Mesodermal cell (in vitro differentiated cells): Measurements from ENCODE around the gene HMCN1.

ENCODE experiments used
- H3K27ac ChIP-seq: 2 replicates; pipeline ENCODE4 v1.7.0; 2013; ENCODE audit warnings: mild to moderate bottlenecking, low read depth, low read length, moderate library complexity; ENCODE audit not compliant: severe bottlenecking
- H3K36me3 ChIP-seq: 2 replicates; pipeline ENCODE4 v1.7.1; 2013; ENCODE audit warnings: mild to moderate bottlenecking, low read length, moderate library complexity; ENCODE audit not compliant: control insufficient read depth, insufficient read depth
- H3K4me1 ChIP-seq: one replicate; pipeline ENCODE4 v1.7.1; 2013; ENCODE audit warnings: mild to moderate bottlenecking, low read length; ENCODE audit not compliant: insufficient read depth, control insufficient read depth, poor library complexity, severe bottlenecking
- H3K4me3 ChIP-seq: 2 replicates; pipeline ENCODE4 v1.7.0; 2013; ENCODE audit warnings: low read length, control low read depth, mild to moderate bottlenecking; ENCODE audit not compliant: insufficient read depth, poor library complexity, severe bottlenecking; ENCODE audit errors: extremely low read depth
- H3K9me3 ChIP-seq: 2 replicates; pipeline ENCODE4 v1.7.1; 2013; ENCODE audit warnings: mild to moderate bottlenecking, low read length, moderate library complexity; ENCODE audit not compliant: control insufficient read depth
- WGBS, 2 experiments: methylation state at CpG; one replicate each; pipeline ENCODE4 v1.1.5; 2013; ENCODE audit warnings: missing lambda C conversion rate in 2 of 2; ENCODE audit not compliant: insufficient coverage in 2 of 2; 5-methylcytosine and 5-hydroxymethylcytosine counted together

The HMCN1 gene

GRCh38 chr1:185824106-185824505, 89.9 kb downstream of the HMCN1 start:
- Histone ChIP-seq H3K4me3 (no peak overlapping the region), H3K9me3 (no peaks in the 10 kb centered on the region), H3K27ac (no peak overlapping the region), H3K36me3 (no peaks in the 10 kb centered on the region), H3K4me1 (no peaks in the 10 kb centered on the region)
- no CpG with 5 or more reads among the region's 1 CpG for WGBS, 2 experiments

- Histone ChIP-seq H3K36me3 (no peaks in the 10 kb centered on the region), H3K9me3 (no peaks in the 10 kb centered on the region), H3K4me1 (no peaks in the 10 kb centered on the region), H3K4me3 (no peak overlapping the region), H3K27ac (no peak overlapping the region)
- WGBS, 2 experiments: no CpG with 5 or more reads among the region's 1 CpG
These were observed 91.4 kb downstream of the HMCN1 start for GRCh38 chr1:185825556-185825955.

GRCh38 chr1:185834371-185834905, 100.2 kb downstream of the HMCN1 start:
- no peaks in the 10 kb centered on the region for H3K36me3 ChIP-seq
- H3K4me3 ChIP-seq: no peak overlapping the region
- no peaks in the 10 kb centered on the region for H3K9me3 ChIP-seq
- no peak overlapping the region for H3K27ac ChIP-seq
- WGBS, 2 experiments: no CpG with 5 or more reads among the region's 2 CpGs
- no peaks in the 10 kb centered on the region for H3K4me1 ChIP-seq

- no peak overlapping the region for H3K4me3 ChIP-seq
- no peaks in the 10 kb centered on the region for H3K36me3 ChIP-seq
- H3K9me3 ChIP-seq: no peaks in the 10 kb centered on the region
- no peak overlapping the region for H3K27ac ChIP-seq
- 100% methylated on average over 1 of the region's 1 CpG; no CpG with 5 or more reads in 1 of the 2 experiments for WGBS, 2 experiments
- no peaks in the 10 kb centered on the region for H3K4me1 ChIP-seq
These were observed 101.0 kb downstream of the HMCN1 start for GRCh38 chr1:185835191-185835590.

GRCh38 chr1:185837711-185838110, 103.5 kb downstream of the HMCN1 start:
- Histone ChIP-seq H3K27ac (no peak overlapping the region), H3K4me1 (no peaks in the 10 kb centered on the region), H3K9me3 (no peaks in the 10 kb centered on the region), H3K36me3 (no peaks in the 10 kb centered on the region), H3K4me3 (no peak overlapping the region)
- WGBS, 2 experiments: 67 to 83% methylated on average over 1 of the region's 1 CpG

GRCh38 chr1:185838111-185838510, 103.9 kb downstream of the HMCN1 start:
- 93% methylated on average over 2 of the region's 2 CpGs; no CpG with 5 or more reads in 1 of the 2 experiments for whole genome bisulfite sequencing, 2 experiments
- Histone ChIP-seq H3K4me3 (no peak overlapping the region), H3K9me3 (no peaks in the 10 kb centered on the region), H3K4me1 (no peaks in the 10 kb centered on the region), H3K27ac (no peak overlapping the region), H3K36me3 (no peaks in the 10 kb centered on the region)

GRCh38 chr1:185840880-185841279, 106.7 kb downstream of the HMCN1 start:
- H3K4me3 ChIP-seq: no peak overlapping the region
- H3K9me3 ChIP-seq: no peaks in the 10 kb centered on the region
- no peaks in the 10 kb centered on the region for H3K36me3 ChIP-seq
- H3K4me1 ChIP-seq: no peaks in the 10 kb centered on the region
- no peak overlapping the region for H3K27ac ChIP-seq

GRCh38 chr1:185843297-185843869, 109.2 kb downstream of the HMCN1 start:
- Histone ChIP-seq H3K36me3 (no peaks in the 10 kb centered on the region), H3K4me1 (no peaks in the 10 kb centered on the region), H3K27ac (no peak overlapping the region), H3K9me3 (no peaks in the 10 kb centered on the region), H3K4me3 (no peak overlapping the region)
- WGBS, 2 experiments: 44 to 65% methylated on average over 3 of the region's 3 CpGs

GRCh38 chr1:185843986-185844385, 109.8 kb downstream of the HMCN1 start:
- Histone ChIP-seq H3K4me1 (no peaks in the 10 kb centered on the region), H3K9me3 (no peaks in the 10 kb centered on the region), H3K4me3 (no peak overlapping the region), H3K27ac (no peak overlapping the region), H3K36me3 (no peaks in the 10 kb centered on the region)
- WGBS, 2 experiments: no CpG with 5 or more reads among the region's 1 CpG

DNA sequence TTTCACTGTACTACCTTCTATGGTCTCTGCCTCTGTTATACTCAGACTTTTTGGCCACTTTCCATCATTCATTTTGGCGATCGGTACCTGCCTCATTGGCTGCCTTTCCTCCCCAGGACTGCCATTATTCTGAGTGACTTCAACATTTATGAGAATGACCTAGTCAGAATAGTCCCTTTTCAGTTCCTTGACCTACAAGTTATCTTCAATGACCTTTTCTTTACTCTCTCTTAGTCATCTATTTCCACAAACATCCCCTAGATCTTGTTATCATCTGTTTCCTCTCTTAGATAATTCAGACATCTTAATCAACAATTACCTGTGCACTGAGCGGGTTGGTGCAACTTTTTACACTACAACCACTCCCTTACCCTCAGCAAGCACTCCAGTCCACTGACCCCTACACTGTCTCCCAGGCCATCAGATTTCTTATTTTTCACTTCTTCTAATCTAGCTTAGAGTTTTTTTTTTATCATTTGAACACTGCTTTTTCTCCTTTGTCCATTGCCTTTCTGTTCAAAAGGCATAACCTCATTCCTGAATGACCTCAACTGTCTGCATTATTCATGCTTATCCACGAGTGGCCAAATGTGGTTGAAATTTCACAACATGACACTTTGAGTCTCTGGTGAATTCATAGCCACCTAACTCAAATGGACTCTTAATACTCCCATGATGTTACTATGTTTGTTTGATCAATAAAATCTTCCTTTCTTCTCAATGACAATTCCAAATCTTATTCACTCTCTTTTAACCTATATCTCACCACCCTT, 112.7 kb downstream of the HMCN1 start:
- 87 to 98% methylated on average over 4 of the region's 4 CpGs for WGBS, 2 experiments
- Histone ChIP-seq H3K4me1 (no peaks in the 10 kb centered on the region), H3K36me3 (no peaks in the 10 kb centered on the region), H3K9me3 (no peaks in the 10 kb centered on the region), H3K27ac (no peak overlapping the region), H3K4me3 (no peak overlapping the region)

DNA sequence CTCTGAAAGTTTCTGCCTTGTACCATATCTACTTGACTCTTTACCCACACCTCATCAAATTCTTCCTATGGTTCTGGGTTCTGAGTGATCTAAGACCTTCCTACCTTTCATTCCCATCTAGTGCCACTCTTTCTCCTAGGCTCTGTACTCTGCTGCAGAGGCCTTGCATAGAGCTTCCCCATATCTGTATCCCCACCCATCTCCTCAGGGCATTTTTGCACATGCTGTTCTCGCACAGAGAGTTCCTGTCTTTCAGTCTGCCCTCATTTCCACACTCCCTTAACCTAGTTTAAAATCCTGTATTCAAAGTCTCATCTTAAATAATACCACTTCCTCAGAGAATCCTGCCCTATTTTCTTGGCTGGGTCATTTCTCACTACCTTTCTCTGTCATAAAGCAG, 114.8 kb downstream of the HMCN1 start:
- Histone ChIP-seq H3K36me3 (no peaks in the 10 kb centered on the region), H3K4me1 (no peaks in the 10 kb centered on the region), H3K27ac (no peak overlapping the region), H3K9me3 (no peaks in the 10 kb centered on the region), H3K4me3 (no peak overlapping the region)
- WGBS, 2 experiments: 86 to 88% methylated on average over 1 of the region's 1 CpG
